ENCODE data around the gene FARS2.

Gene FARS2

DNA sequence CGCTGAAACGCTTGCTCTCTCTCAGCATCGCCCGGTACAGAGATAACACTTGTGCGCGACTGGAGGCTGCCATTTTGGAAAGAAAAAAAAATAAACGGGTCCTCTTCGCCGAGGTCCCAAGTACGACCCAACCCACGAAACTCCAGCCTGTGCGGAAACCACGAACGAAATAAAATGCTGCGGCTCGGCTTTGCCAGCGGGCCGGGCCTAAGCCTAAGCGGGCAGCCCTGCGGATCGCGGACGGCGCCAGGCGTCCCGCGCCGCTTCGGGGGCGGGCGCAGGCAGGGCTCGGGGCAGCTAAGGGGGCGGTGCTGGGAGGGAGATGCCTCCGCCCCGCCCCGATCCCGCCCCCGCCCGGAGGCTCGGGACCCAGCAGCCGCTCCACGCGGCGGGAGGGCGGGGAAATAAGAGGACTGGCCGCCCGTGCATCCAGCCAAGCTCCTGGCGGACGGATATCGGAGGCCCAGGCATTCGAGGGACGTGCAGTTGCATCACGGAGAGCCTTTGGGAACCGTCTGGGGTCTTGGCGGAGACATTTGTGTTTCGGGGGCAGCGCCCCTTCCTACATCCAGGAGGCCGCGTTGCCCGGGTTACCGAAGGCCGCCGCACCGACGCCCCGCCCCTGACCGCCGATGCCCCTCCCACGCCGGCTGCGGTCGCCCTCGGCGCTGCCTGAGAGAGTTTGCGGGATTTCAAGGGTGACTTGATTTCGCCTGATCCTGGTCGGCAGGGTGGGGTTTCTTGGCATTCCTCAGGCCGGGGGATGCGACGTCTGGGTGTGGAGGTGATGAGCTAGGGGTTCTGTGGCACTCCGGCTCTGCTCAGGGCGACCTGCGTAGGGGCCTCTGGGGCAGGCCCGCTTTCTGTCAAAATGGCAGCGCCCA, at the start of gene FARS2, which contains the start of gene LYRM4:
TSS of gene FARS2 (plus strand) at position 853 of the 884 bp plus-strand sequence.
TSS of gene LYRM4 (minus strand) at position 290 of the 884 bp plus-strand sequence. CDS start at position 73, 217 bp downstream.
- in situ Hi-C loops (cut with MboI; ENCODE audit: low sequenced_read_pairs) = no loop called here

DNA sequence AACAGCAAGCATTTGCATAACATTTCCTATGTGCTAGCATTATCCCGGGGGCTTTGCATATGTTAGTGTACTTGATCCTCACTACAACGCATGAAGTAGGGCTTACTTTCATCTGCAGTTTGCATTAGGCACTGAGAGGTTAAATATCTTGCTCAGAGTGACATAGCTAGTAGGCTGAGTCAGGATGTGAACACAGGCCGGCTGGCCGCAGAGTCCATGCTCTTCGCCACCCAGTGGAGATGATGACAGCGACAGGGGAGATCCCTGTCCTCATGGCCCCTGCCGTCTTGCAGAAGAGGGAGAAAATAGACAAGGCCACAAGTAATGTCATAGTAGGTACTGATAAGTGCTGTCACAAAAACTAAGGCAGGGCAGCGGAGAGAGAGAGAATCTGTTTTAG, 47.5 kb upstream of the FARS2 start:
- in situ Hi-C loops (cut with MboI; ENCODE audit: low sequenced_read_pairs) = no loop called here

- in situ Hi-C loops (cut with MboI; ENCODE audit: low sequenced_read_pairs) = no loop called here
Measured at GRCh38 chr6:5214570-5215052, 46.7 kb upstream of the FARS2 start.

DNA sequence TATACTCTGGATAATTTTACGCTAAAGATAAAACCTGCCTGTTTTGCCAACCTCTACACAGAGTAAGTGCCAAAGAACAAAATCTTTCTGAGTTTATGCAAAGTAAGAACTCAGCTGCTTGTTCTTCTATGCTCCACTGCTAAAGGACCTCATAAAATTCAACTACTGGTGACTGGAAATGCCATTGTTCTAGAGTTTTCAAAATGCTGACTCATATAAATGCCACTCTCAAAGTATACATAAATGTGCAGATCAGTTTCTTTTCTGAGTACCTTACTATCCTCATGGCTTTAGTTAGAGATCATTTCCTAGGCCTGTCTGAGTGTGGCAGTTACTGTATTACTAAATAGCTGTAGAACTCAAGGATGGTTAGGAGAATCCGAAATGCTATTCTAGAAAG, 46.2 kb upstream of the FARS2 start:
- in situ Hi-C loops (cut with MboI; ENCODE audit: low sequenced_read_pairs) = no loop called here

GRCh38 chr6:5215799-5216198, 45.5 kb upstream of the FARS2 start:
- in situ Hi-C loops (cut with MboI; ENCODE audit: low sequenced_read_pairs) = no loop called here

DNA sequence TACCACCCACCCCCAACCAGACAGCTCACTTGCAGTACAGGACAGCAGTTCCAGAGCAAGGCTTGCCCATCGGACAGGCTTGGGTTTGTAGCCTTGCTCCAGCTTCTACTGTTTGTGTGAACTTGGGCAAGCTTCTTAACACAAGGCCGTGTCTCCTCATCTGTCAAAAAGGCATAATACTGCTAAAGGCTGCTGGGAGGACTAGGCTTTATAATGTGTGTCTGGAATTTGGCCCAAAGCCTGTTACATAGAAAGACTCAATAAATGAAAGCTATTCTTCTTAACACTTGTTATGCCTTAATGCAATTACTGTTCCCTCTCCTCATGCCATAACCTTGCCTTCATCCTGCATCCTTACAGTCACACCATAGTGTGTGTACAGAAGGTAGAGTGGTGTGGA, 44.0 kb upstream of the FARS2 start:
- in situ Hi-C loops (cut with MboI; ENCODE audit: low sequenced_read_pairs) = no loop called here

GRCh38 chr6:5219011-5219691, 42.2 kb upstream of the FARS2 start:
- in situ Hi-C loops (cut with MboI; ENCODE audit: low sequenced_read_pairs) = no loop called here

DNA sequence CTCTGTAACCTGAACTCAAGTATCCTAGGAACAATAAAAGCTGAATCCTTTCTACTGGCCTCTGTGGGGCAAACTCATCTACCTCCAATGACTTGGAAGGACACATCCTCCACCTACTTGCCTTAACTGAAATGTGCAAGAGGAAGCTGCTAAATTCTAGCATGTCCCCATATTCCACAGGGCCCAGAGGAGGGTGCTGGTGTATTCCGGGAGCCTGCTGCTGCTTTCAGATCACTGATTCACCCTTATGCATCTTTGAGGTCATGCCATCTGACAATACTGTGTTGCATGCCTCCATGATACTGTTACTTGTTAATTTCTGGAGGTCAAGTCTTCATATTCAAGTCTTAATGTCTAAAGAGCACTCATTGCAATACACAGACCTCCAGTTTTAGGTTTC, 40.9 kb upstream of the FARS2 start:
- in situ Hi-C loops (cut with MboI; ENCODE audit: low sequenced_read_pairs) = no loop called here

GRCh38 chr6:5223309-5223708, 38.0 kb upstream of the FARS2 start:
- in situ Hi-C loops (cut with MboI; ENCODE audit: low sequenced_read_pairs) = no loop called here

DNA sequence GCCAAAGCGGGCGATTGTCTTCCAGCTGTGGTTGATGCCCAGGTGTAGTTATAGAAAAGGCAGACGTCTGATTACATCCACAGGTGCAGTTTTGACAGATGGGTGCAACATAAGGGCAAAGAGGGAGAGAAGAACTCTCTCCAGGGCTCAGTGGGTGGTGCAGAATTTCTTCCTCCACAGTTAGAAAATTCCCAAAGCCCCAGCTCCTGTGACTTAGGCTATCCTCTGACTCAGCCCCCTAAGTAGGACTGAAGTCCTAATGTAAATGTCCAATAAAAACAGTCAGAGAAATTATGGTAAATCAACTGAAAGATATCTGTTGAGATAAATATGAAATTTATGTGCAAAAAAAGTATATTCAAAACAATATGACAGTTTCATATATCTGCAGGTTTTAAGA, 32.0 kb upstream of the FARS2 start:
- in situ Hi-C loops (cut with MboI; ENCODE audit: low sequenced_read_pairs) = no loop called here

- in situ Hi-C loops (cut with MboI; ENCODE audit: low sequenced_read_pairs) = no loop called here
Measured at GRCh38 chr6:5230081-5230480, 31.2 kb upstream of the FARS2 start.

- in situ Hi-C loops (cut with MboI; ENCODE audit: low sequenced_read_pairs) = no loop called here
Measured at GRCh38 chr6:5231289-5231688, 30.0 kb upstream of the FARS2 start.

GRCh38 chr6:5234874-5235273, 26.4 kb upstream of the FARS2 start:
- in situ Hi-C loops (cut with MboI; ENCODE audit: low sequenced_read_pairs) = no loop called here

DNA sequence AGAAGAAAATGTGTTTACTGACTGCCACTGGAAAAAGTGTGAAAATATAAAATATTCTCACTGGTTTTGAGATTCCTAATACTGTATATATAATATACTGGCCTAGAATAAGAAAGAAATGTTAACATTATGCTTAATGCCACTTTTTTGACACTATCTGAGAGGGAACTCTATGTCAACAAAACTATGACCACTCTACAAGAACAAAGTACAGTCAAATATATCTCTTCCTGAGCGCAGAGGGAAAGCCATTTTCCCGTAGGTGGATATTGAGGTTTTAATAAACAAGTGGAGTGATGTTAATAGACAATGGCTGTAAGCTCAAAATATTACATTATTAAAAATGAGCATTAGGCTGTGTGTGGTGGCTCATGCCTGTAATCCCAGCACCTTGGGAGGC, 25.5 kb upstream of the FARS2 start:
- in situ Hi-C loops (cut with MboI; ENCODE audit: low sequenced_read_pairs) = no loop called here

DNA sequence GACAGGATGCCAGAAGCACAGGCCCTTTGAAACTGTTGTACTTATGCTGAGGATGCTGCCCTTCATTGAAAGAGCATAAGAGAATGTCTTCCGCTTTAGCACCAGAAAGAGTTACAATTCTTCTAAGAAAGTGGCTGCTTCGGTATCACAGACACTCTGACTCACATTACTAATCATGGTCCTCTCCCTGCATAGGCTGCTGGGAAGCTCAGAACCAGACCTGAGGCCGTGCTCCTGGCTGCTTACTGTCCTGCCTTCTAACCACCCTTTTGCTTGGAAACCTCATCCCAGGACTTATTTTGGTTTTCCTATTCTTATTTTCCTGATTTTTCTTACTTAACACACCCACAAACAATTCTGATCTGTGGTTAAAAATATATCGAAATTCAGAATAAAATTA, 23.5 kb upstream of the FARS2 start:
- in situ Hi-C loops (cut with MboI; ENCODE audit: low sequenced_read_pairs) = no loop called here

DNA sequence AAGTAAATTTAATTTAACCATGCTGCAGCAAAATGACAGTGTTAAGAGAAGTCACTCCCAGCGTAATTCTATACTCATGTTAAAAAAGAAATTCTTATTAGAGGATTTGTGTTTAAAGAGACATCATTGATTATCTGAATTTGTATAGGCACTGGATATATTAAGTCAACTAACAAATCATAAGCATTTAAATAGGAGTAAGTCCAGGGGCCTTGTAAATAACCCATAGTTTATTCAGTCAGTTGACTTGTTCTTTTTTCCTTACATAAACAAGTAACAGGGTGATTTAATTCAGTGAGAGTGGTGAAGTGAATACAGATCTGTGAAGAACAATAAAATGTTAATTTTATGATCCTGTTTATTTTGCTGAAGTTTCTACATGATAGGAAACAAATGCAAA, 23.0 kb upstream of the FARS2 start:
- in situ Hi-C loops (cut with MboI; ENCODE audit: low sequenced_read_pairs) = no loop called here

DNA sequence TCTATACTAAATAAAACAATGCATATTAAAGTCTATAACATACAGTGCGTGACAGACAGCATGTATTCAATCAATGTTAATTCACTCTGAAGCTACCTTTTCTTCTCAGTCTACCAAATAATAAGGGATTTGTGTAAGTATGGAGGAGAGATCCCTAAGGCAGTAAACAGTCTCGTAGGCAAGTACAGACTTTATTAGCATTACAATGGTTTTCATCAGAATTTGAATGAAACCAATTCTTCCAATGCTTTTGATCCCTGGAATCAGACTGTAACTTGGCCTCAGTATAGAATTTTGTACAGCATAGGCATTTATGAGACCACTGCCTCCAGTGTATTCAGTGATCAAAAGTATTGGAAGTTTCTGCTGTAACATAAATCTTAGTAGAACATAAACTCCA, 20.1 kb upstream of the FARS2 start:
- in situ Hi-C loops (cut with MboI; ENCODE audit: low sequenced_read_pairs) = no loop called here

- in situ Hi-C loops (cut with MboI; ENCODE audit: low sequenced_read_pairs) = no loop called here
Measured at GRCh38 chr6:5243069-5243468, 18.2 kb upstream of the FARS2 start.

DNA sequence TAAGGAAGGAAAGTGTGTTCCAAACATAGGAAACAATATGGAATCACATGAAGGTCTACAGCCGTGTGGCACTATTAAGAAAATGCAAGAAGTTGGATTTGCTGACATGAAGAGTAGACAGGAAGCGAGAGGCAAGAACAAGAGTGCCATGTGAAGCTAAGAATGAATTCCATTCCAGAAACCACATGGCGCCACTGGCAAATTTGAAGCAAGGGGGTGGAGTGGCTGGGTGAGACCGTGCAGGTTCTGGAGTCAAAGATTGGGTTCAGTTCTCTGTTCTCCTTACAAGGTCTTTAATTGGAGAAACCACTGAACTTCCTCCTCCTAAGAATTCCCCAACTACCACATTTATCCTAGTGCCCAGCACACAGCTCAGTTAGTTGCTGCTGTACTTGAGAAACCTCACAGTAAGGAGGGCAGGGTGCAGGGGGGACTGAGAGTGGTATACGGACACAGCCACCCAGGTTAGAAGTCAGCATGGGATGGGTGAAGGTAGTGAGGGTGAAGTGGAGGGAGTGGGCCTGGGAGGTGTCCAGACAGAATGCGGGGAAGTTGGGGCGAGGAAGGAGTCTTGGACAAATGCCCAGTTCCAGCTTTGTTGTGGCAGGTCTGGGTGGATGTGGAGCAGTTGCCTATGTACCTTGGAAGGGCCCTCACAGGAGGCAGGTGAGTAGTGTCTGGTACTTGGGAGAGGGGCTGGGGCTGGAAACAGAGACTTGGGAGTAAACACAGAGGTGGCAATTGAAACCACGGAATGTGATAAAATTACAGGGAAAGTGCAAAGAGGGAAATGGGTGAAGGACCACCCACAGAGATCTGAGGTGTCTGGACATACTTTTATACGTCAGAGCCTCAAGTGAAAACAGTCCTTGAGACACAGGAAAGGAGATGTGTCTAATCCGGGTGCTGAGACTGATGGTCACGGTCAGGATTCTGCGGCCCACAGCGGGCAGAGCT, 14.9 kb upstream of the FARS2 start:
- in situ Hi-C loops (cut with MboI; ENCODE audit: low sequenced_read_pairs) = no loop called here

DNA sequence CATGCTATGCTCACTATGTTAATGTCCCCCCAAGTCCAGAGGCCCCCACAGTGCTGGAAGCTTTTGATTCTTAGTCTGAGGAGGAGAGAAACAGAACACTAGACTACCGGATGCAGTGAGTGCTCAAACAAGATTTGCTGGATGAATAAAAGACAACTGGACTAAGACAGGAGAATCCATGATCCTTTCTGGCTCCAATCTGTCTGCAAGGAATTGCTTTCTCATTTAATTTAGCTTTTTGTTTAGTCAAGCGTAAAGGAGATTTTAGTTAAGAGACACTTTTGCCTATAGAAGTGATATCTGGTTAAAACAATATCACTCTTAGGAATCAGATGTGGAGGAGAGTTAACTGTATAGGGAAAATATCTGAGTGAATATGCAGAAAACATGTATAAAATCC, 14.1 kb upstream of the FARS2 start:
- in situ Hi-C loops (cut with MboI; ENCODE audit: low sequenced_read_pairs) = no loop called here
